ENCODE measurements around the gene KLHL6. TPM values are rescaled to one million over a fixed set of nuclear protein-coding genes. Genes with fewer than 3 reads are reported as not detected.
A peak's percentile ranks its signal among the peaks of the same experiment; 100 is the strongest.
"Not testable (repeated sequence)": the region's sequence is repeated elsewhere in the genome, so short reads cannot be mapped to it uniquely, and the experiment has no call there.

KLHL6 gene
- total RNA-seq, 1 experiment from 2014 or later, result not detected

- in situ Hi-C loops (cut with HindIII; ENCODE audit: low sequenced_read_pairs), result no loop called here
- no peak for DNase-seq (ENCODE audit: low spot score)
Measured at GRCh38 chr3:183472155-183472554, 83.4 kb downstream of the KLHL6 start.

- in situ Hi-C loops (cut with HindIII; ENCODE audit: low sequenced_read_pairs), result no loop called here
- DNase-seq (ENCODE audit: low spot score), result no peak
Measured at GRCh38 chr3:183468424-183468823, 87.1 kb downstream of the KLHL6 start.

- in situ Hi-C loops (cut with HindIII; ENCODE audit: low sequenced_read_pairs), result no loop called here
- no peak for DNase-seq (ENCODE audit: low spot score)
Measured at GRCh38 chr3:183466575-183466974, 88.9 kb downstream of the KLHL6 start.

- in situ Hi-C loops (cut with HindIII; ENCODE audit: low sequenced_read_pairs); DNase-seq (ENCODE audit: low spot score): not testable (repeated sequence)
Measured at GRCh38 chr3:183465710-183466109, 89.8 kb downstream of the KLHL6 start.

- no peak for DNase-seq (ENCODE audit: low spot score)
- in situ Hi-C loops (cut with HindIII; ENCODE audit: low sequenced_read_pairs), result no loop called here
Measured at GRCh38 chr3:183464480-183464879, 91.0 kb downstream of the KLHL6 start.

DNA sequence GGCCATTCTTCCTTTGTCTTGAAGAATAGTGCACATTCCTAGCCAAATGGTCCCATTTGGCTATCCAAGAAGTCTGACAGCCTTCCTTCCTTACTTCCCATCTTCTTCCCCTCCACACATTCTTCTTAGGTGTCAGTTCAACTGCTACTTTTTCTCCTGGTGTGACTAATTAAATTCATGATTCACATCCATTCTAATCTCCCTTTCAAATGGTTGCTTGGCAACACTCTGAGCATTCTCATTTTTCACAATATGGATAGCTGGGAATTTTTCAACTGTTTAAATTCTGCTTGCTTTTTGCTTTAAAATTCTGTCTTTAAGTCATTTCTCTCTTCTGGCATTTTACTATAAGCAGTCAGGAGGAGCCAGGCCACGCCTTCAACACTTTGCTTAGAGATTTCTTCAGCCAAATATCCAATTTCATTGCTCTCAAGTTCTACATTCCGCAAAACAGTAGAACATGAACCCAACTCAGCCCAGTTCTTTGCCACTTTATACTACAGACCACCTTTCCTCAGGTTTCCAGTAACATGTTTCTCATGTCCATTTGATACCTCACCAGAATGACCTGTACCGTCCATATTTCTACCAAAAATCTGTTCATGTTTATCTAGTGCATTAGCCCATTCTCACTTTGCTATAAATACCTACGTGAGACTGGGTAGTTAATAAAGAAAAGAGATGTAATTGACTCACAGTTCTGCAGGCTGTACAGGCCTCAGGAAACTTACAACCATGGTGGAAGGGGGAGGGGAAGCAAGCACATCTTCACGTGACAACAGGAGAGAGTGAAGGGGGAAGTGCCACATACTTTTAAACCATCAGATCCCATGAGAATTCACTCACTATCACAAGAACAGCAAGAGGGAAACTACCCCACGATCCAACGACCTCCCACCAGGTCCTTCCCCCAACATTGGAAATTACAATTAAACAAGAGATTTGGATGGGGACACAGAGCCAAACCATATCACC, 95.1 kb downstream of the KLHL6 start:
- in situ Hi-C loops (cut with HindIII; ENCODE audit: low sequenced_read_pairs), result no loop called here
- DNase-seq (ENCODE audit: low spot score), result no peak

DNA sequence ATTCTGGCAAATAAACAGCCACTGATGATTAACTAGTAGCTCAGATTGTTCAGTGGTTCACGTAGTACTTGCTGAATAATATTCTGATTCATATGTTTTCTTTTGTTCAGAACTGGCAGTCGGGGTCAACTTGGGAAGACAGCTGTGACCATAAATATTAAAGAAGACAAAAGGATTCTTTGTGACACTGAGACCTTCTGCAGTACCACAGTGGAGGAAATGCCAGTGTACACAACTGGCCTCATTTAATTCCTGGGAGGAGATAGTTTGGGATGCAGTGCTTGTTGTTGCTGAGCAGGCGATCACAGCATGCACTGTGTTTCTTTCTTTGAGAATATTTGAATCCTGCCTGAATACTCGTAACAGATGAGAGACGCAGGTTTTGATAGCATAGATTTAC, 100.4 kb downstream of the KLHL6 start:
- in situ Hi-C loops (cut with HindIII; ENCODE audit: low sequenced_read_pairs), result no loop called here
- no peak for DNase-seq (ENCODE audit: low spot score)

- in situ Hi-C loops (cut with HindIII; ENCODE audit: low sequenced_read_pairs), result no loop called here
- DNase-seq (ENCODE audit: low spot score), result no peak
Measured at GRCh38 chr3:183454064-183454463, 101.4 kb downstream of the KLHL6 start.

DNA sequence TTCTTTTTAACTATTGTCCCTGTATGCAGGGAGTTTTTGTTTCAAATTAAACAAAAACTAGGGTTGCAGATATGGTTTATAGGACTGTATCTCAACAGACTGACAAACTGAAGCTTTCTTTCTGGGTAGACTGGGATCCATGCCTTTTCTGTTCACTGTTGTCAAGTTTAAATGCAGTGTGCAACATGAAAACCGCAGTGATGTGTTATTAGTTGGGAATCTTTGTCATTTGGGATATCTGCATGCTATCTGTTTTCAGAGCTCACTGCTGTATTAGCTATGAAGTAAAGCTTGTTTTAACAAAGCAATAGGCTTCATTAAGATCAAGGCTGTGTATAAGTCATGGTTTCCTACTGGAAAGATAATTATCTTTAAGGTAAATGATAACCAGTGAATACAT, 105.7 kb downstream of the KLHL6 start:
- DNase-seq (ENCODE audit: low spot score), result peak; percentile 19
- in situ Hi-C loops (cut with HindIII; ENCODE audit: low sequenced_read_pairs), result no loop called here

DNA sequence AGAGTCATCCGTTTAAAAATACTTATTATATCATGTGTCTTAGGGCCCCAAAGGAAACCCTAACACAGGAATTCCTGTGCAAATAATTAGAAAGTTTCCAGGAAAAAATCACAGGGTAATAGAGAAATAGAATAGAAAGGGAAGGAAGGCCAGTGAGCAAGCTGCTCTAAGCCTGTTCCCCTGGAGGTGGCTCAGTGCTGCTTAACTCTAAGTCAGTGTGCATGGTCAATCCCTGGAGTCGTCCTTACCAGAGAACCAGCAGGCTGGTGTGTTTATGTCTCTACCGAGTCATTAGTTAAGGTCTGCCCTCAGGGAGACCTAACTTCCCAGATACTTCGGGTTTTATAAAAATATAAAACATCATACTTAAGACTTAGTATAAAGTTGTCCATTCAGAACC, 106.1 kb downstream of the KLHL6 start:
- in situ Hi-C loops (cut with HindIII; ENCODE audit: low sequenced_read_pairs), result no loop called here
- DNase-seq (ENCODE audit: low spot score), result peak; percentile 78

GRCh38 chr3:183448369-183449128, 107.0 kb downstream of the KLHL6 start:
- in situ Hi-C loops (cut with HindIII; ENCODE audit: low sequenced_read_pairs), result no loop called here

DNA sequence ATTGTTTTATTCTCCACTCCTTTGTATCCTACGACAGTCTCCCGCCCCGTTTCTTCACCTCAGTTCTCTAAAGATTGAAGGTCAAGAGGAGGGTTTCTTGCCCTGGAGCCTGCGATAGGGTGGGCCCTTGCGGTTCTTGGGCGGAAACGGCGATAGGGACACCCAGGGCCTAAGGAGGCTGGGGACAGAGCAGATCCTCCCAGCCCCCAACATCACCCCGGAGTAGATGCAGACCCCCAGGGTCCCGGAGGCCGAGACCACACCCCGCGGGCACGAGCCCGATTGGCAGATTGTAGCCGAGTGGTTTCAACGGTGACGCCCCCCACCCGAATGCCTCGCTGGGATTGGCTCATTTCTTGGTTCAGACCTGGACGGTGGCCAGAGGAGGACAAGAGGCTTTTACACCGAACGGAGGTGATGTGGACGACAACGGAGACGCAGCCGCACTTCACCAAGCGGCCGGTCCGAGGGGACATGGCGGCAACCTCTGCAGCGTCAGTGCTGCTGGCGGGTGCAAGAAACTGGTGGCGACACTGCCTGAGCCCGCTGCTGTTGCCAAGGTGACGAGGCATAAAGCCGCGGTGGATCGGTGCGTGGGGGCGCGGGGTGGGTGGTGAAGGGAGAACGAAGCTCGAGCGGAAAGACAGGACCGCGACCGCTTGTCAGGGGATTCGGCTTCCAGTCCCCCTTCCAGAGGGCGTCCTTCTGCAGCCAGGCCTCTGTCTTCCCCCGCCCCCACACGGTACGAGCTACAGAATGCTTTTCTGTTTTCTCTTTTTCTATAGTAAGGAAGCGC, 108.1 kb downstream of the KLHL6 start:
- peak; percentile 94 for DNase-seq (ENCODE audit: low spot score)
- in situ Hi-C loops (cut with HindIII; ENCODE audit: low sequenced_read_pairs), result no loop called here

More at GRCh38 chr3:183448369-183449128, 107.0 kb downstream of the KLHL6 start:
- DNase-seq (ENCODE audit: low spot score), result peak; percentile 25

GRCh38 chr3:183446838-183447205, 108.7 kb downstream of the KLHL6 start:
- no peak for DNase-seq (ENCODE audit: low spot score)
- in situ Hi-C loops (cut with HindIII; ENCODE audit: low sequenced_read_pairs), result no loop called here

GRCh38 chr3:183444748-183445147, 110.8 kb downstream of the KLHL6 start:
- in situ Hi-C loops (cut with HindIII; ENCODE audit: low sequenced_read_pairs), result no loop called here
- no peak for DNase-seq (ENCODE audit: low spot score)

GRCh38 chr3:183443395-183444385, 111.8 kb downstream of the KLHL6 start:
- no peak for DNase-seq (ENCODE audit: low spot score)
- in situ Hi-C loops (cut with HindIII; ENCODE audit: low sequenced_read_pairs), result no loop called here

GRCh38 chr3:183442994-183443393, 112.5 kb downstream of the KLHL6 start:
- no peak for DNase-seq (ENCODE audit: low spot score)
- in situ Hi-C loops (cut with HindIII; ENCODE audit: low sequenced_read_pairs), result no loop called here

GRCh38 chr3:183440521-183440920, 115.0 kb downstream of the KLHL6 start:
- in situ Hi-C loops (cut with HindIII; ENCODE audit: low sequenced_read_pairs); DNase-seq (ENCODE audit: low spot score): not testable (repeated sequence)

DNA sequence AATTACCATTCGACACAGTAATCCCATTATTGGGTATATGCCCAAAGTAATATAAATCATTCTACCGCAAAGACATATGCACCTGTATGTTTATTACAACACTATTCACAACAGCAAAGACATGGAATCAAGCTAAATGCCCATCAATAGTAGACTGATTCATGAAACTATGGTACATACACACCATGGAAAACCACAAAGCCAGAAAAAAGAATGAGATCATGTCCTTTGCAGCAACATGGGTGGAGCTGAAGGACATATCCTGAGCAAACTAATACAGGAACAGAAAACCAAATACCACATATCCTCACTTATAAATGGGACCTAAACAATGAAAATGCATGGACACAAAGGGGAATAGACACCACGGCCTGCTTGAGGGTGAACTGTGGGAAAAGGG, 116.0 kb downstream of the KLHL6 start:
- no peak for DNase-seq (ENCODE audit: low spot score)
- in situ Hi-C loops (cut with HindIII; ENCODE audit: low sequenced_read_pairs), result no loop called here

Data from G401 (cell line).